ENCODE results near the gene OR4A15. TPM values are rescaled to one million over a fixed set of nuclear protein-coding genes. Genes with fewer than 3 reads are reported as not detected.

OR4A15 gene
- total and polyA plus RNA-seq, 2 experiments from 2014 or later = not detected

DNA sequence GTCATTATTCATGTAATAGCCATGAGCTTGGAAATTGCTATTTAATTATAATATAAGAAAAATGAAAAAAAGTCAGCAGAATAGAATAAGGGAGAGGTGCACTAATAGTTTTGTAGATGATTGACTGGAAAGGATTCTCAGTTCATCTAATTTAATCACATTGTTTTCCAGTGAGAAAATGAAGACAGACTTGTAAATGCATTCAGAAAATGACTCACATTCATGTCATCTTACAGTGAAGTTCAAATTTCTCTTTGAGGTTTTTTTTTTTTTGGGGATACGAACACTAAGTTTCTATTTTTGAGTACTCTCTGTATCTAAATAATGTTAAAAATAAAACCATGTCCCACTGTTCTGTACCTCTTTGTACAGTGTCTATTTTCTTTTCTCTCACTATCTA, 43.3 kb upstream of the OR4A15 start (continued):
- TF ChIP-seq, protein P1, sequence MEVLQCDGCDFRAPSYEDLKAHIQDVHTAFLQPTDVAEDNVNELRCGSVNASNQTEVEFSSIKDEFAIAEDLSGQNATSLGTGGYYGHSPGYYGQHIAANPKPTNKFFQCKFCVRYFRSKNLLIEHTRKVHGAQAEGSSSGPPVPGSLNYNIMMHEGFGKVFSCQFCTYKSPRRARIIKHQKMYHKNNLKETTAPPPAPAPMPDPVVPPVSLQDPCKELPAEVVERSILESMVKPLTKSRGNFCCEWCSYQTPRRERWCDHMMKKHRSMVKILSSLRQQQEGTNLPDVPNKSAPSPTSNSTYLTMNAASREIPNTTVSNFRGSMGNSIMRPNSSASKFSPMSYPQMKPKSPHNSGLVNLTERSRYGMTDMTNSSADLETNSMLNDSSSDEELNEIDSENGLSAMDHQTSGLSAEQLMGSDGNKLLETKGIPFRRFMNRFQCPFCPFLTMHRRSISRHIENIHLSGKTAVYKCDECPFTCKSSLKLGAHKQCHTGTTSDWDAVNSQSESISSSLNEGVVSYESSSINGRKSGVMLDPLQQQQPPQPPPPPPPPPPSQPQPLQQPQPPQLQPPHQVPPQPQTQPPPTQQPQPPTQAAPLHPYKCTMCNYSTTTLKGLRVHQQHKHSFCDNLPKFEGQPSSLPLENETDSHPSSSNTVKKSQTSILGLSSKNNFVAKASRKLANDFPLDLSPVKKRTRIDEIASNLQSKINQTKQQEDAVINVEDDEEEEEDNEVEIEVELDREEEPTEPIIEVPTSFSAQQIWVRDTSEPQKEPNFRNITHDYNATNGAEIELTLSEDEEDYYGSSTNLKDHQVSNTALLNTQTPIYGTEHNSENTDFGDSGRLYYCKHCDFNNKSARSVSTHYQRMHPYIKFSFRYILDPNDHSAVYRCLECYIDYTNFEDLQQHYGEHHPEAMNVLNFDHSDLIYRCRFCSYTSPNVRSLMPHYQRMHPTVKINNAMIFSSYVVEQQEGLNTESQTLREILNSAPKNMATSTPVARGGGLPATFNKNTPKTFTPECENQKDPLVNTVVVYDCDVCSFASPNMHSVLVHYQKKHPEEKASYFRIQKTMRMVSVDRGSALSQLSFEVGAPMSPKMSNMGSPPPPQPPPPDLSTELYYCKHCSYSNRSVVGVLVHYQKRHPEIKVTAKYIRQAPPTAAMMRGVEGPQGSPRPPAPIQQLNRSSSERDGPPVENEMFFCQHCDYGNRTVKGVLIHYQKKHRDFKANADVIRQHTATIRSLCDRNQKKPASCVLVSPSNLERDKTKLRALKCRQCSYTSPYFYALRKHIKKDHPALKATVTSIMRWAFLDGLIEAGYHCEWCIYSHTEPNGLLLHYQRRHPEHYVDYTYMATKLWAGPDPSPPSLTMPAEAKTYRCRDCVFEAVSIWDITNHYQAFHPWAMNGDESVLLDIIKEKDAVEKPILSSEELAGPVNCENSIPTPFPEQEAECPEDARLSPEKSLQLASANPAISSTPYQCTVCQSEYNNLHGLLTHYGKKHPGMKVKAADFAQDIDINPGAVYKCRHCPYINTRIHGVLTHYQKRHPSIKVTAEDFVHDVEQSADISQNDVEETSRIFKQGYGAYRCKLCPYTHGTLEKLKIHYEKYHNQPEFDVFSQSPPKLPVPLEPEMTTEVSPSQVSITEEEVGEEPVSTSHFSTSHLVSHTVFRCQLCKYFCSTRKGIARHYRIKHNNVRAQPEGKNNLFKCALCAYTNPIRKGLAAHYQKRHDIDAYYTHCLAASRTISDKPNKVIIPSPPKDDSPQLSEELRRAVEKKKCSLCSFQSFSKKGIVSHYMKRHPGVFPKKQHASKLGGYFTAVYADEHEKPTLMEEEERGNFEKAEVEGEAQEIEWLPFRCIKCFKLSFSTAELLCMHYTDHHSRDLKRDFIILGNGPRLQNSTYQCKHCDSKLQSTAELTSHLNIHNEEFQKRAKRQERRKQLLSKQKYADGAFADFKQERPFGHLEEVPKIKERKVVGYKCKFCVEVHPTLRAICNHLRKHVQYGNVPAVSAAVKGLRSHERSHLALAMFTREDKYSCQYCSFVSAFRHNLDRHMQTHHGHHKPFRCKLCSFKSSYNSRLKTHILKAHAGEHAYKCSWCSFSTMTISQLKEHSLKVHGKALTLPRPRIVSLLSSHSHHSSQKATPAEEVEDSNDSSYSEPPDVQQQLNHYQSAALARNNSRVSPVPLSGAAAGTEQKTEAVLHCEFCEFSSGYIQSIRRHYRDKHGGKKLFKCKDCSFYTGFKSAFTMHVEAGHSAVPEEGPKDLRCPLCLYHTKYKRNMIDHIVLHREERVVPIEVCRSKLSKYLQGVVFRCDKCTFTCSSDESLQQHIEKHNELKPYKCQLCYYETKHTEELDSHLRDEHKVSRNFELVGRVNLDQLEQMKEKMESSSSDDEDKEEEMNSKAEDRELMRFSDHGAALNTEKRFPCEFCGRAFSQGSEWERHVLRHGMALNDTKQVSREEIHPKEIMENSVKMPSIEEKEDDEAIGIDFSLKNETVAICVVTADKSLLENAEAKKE (CRISPR knock-in tag; IDR thresholded peaks at IDR 0.05) = no peak
- TF ChIP-seq POLR2AphosphoS5 (IDR thresholded peaks at IDR 0.05; ENCODE audit: low read depth) = no peak
- no peak for TF ChIP-seq EZH2 (IDR thresholded peaks at IDR 0.05; ENCODE audit: low read depth, unreplicated experiment)
- TF ChIP-seq ZNF331 (CRISPR knock-in tag; IDR thresholded peaks at IDR 0.05; ENCODE audit: low read depth) = no peak
- TF ChIP-seq JUNB (IDR thresholded peaks at IDR 0.05; ENCODE audit: unreplicated experiment) = no peak
- no peak for TF ChIP-seq EZH2phosphoT487 (IDR thresholded peaks at IDR 0.05; ENCODE audit: unreplicated experiment)

DNA sequence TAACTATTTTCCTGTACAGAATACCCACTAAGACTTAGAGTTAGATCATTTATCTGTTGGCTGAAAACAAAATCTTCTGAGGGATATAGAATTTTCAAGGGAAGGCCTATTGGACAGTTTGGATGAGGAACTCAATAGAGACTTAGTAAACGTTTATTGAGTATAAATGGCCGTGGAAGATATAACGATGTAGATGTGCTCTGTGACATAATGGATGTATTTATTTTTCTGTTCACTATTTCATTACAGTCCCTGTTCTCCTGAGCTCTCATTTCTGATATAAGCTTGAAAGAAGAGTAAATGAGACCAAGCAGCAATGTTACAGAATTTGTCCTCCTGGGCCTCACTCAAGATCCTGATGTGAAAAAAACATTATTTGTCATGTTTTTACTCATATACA, 24.9 kb upstream of the OR4A15 start, which contains the start of gene OR4A16:
TSS of gene OR4A16 (plus strand) at position 301 of the 400 bp plus-strand sequence. CDS start at position 301, 0 bp downstream.
- ATAC-seq = no peak
- no peaks in the 10 kb centered on the region for H3K79me2 ChIP-seq (replicated peaks; ENCODE audit: insufficient read depth)
- no peaks in the 10 kb centered on the region for H3K9me2 ChIP-seq (ENCODE audit: insufficient read depth)
- no peak within 1 kb of the TSS for H3K4me3 Mint-ChIP-seq
- H3K4me1 ChIP-seq (ENCODE audit: insufficient read depth) = no peaks in the 10 kb centered on the region
- peaks cover 18% of the 10 kb centered on the region for H3K36me3 Mint-ChIP-seq (ENCODE audit: low read depth)
- no peak for DNase-seq (ENCODE audit: low spot score)
- H3K27ac Mint-ChIP-seq = no peak within 1 kb of the TSS
- H3F3A ChIP-seq (replicated peaks; ENCODE audit: low read depth) = no peaks in the 10 kb centered on the region
- peaks cover 88% of the 10 kb centered on the region for H3K9me3 Mint-ChIP-seq
- H3K36me3 ChIP-seq (ENCODE audit: insufficient read depth) = peaks cover 10% of the 10 kb centered on the region
- no peak within 1 kb of the TSS for H3K4me2 ChIP-seq
- no peak within 1 kb of the TSS for H2AFZ ChIP-seq
- H3K27me3 Mint-ChIP-seq (ENCODE audit: insufficient read depth, low read depth, poor library complexity) = peaks cover 3% of the 10 kb centered on the region
- no peaks in the 10 kb centered on the region for H3K4me1 Mint-ChIP-seq
- H4K20me1 ChIP-seq (replicated peaks; ENCODE audit: insufficient read depth) = no peaks in the 10 kb centered on the region
- H3K27me3 ChIP-seq (ENCODE audit: insufficient read depth) = no peaks in the 10 kb centered on the region
- no peak within 1 kb of the TSS for H3K4me3 ChIP-seq
- no peak within 1 kb of the TSS for H3K27ac ChIP-seq (ENCODE audit: low read depth)
- no peak for TF ChIP-seq EZH2phosphoT487 (IDR thresholded peaks at IDR 0.05; ENCODE audit: unreplicated experiment)
- TF ChIP-seq CREB1 (CRISPR knock-in tag; IDR thresholded peaks at IDR 0.05; ENCODE audit: low read depth) = no peak
- TF ChIP-seq, protein P2, sequence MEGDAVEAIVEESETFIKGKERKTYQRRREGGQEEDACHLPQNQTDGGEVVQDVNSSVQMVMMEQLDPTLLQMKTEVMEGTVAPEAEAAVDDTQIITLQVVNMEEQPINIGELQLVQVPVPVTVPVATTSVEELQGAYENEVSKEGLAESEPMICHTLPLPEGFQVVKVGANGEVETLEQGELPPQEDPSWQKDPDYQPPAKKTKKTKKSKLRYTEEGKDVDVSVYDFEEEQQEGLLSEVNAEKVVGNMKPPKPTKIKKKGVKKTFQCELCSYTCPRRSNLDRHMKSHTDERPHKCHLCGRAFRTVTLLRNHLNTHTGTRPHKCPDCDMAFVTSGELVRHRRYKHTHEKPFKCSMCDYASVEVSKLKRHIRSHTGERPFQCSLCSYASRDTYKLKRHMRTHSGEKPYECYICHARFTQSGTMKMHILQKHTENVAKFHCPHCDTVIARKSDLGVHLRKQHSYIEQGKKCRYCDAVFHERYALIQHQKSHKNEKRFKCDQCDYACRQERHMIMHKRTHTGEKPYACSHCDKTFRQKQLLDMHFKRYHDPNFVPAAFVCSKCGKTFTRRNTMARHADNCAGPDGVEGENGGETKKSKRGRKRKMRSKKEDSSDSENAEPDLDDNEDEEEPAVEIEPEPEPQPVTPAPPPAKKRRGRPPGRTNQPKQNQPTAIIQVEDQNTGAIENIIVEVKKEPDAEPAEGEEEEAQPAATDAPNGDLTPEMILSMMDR (conservative IDR thresholded peaks at IDR 0.05; ENCODE audit: low read depth in 2 of 2) = no peak
- TF ChIP-seq JUNB (IDR thresholded peaks at IDR 0.05; ENCODE audit: unreplicated experiment) = no peak
- TF ChIP-seq ZNF114 (CRISPR knock-in tag; IDR thresholded peaks at IDR 0.05) = no peak
- no peak for TF ChIP-seq EZH2 (IDR thresholded peaks at IDR 0.05; ENCODE audit: low read depth, unreplicated experiment)

Data from GM23338 (cell line).